Measurements from ENCODE around the gene GAK.

Gene GAK

DNA sequence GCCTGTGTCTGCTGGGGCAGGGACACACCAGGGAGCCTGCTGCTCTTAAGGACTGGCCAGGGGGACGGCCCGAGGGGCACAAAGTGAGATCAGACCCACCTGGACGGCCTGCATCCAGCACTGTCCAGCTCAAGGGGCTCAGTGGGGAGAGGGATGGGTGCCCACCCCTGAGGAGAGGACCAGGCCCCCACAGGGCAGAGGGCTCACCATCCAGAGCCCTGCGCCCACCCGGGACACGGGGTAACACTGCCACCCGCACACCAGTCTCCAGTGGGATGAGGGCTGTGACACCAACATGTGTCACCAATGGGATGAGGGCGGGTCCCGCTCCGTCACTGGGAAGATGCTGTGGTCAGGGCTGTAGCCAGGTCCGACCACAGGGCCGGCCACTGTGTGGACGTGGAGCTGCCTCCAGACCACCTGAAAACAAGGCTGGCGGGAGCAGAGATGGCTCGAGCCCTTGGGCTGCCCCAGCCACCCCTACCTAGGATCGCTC is 28.1 kb upstream of the GAK start:
- no peak for DNase-seq (ENCODE audit: low spot score)
- TF ChIP-seq CTCF (IDR thresholded peaks at IDR 0.05; ENCODE audit: borderline replicate concordance, control extremely low read depth, extremely low read depth, insufficient read depth, missing control alignments), result no peak
- in situ Hi-C loops (cut with MboI; ENCODE audit: low sequenced_read_pairs, unreplicated experiment), result no loop called here

DNA sequence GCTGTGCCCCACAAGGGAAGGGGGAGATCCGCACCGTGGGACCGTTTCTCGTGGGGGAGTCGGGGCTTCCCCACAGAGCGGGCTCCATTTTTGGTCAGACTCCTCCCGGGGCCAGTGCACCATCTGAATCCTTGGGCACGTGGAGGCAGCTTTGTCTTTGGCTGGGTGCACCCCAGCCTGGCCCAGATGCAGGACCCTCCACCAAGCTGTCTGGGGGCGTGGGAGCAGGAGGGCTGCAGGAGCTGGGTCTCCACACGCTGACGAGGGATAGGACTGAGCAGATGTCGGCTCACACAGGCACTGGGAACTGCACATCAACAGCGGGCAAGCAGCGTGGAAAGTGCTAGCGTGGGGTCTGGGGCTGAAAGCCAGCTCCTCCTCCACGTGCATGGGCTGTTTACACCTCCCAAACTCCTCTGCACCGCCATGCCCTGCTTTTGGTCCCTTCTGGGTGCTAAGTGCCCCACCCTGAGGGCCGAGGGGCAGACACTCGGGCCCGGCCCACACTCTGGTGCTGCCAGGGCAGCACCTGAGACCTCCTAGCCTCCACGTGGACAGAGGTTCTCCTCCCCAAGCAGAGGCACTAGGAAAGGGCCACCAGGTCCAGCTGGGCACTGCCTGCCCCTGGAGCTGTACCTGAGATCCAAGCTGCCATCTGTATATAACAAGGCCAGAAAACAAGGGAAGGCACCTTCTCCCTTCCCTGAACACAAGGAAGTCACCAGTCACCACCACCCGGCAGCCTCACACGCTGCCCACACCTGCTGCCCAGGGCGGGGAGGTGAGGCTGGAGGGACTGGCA is 27.4 kb upstream of the GAK start:
- DNase-seq (ENCODE audit: low spot score), result no peak
- no peak for TF ChIP-seq CTCF (IDR thresholded peaks at IDR 0.05; ENCODE audit: borderline replicate concordance, control extremely low read depth, extremely low read depth, insufficient read depth, missing control alignments)
- in situ Hi-C loops (cut with MboI; ENCODE audit: low sequenced_read_pairs, unreplicated experiment), result no loop called here

DNA sequence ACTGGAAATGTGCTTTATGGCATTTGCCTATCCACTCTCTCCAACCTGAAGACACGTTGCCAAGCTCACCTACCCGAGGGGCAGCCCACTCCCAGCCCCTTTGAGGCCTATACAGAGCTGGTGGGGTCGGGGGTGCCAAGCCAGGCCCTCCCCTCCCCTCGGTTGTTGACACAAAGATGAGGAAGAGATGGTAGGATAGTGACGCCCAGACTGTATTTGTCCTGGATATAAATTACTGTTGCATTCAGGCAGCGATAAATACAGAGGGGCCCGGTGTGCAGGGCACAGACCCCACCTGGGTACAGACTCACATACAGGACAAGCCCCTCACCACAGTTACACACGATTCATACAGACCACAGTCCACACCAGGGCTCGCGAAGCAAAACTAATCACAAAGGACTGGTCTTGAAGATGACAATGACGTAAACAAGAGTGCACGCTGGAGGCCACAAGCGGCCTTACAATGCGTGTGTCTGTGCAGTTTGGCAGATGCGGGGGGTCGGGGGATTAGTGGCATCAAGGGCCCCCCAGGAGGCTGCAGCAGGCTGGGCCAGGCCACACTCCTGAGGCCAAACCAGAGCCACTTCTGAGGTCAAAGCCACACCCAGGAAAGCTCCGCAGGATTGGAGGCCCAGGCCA is 26.7 kb upstream of the GAK start:
- DNase-seq (ENCODE audit: low spot score), result no peak
- no peak for TF ChIP-seq CTCF (IDR thresholded peaks at IDR 0.05; ENCODE audit: borderline replicate concordance, control extremely low read depth, extremely low read depth, insufficient read depth, missing control alignments)
- in situ Hi-C loops (cut with MboI; ENCODE audit: low sequenced_read_pairs, unreplicated experiment), result no loop called here

DNA sequence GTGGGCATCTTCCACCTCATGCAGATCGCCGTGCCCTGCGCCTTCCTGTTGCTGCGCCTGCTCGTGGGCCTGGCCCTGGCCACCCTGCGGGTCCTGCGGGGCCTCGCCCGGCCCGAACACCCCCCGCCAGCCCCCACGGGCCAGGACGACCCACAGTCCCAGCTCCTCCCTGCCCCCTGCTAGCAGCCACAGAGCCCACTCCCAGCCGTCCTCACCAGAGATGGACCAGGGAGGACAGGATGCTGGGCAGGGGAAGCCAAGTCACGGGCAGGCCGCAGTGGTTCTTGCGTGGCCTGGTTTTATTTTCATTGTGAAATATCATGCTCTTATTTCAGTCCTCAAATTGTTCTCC is 26.2 kb upstream of the GAK start:
- no peak for DNase-seq (ENCODE audit: low spot score)
- no peak for TF ChIP-seq CTCF (IDR thresholded peaks at IDR 0.05; ENCODE audit: borderline replicate concordance, control extremely low read depth, extremely low read depth, insufficient read depth, missing control alignments)
- in situ Hi-C loops (cut with MboI; ENCODE audit: low sequenced_read_pairs, unreplicated experiment), result no loop called here

DNA sequence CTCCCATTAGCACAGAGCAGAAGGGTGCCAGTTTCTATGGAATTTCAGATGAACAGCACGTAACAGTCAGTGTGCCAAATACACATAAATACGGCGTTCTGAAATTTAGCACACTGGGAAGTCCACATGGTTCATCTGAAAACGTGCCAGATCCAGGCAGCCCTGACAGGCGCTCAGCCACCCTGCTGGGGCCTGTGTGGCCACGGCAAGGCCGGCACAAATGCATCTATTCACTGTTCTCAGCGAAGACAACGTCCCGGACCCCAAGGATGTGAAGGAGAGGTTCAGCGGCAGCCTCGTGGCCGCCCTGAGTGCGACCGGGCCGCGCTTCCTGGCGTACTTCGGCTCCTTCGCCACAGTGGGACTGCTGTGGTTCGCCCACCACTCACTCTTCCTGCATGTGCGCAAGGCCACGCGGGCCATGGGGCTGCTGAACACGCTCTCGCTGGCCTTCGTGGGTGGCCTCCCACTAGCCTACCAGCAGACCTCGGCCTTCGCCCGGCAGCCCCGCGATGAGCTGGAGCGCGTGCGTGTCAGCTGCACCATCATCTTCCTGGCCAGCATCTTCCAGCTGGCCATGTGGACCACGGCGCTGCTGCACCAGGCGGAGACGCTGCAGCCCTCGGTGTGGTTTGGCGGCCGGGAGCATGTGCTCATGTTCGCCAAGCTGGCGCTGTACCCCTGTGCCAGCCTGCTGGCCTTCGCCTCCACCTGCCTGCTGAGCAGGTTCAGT is 25.6 kb upstream of the GAK start:
- no peak for DNase-seq (ENCODE audit: low spot score)
- TF ChIP-seq CTCF (IDR thresholded peaks at IDR 0.05; ENCODE audit: borderline replicate concordance, control extremely low read depth, extremely low read depth, insufficient read depth, missing control alignments), result no peak
- in situ Hi-C loops (cut with MboI; ENCODE audit: low sequenced_read_pairs, unreplicated experiment), result no loop called here

GRCh38 chr4:957231-957580 is 25.1 kb upstream of the GAK start:
- no peak for DNase-seq (ENCODE audit: low spot score)
- no peak for TF ChIP-seq CTCF (IDR thresholded peaks at IDR 0.05; ENCODE audit: borderline replicate concordance, control extremely low read depth, extremely low read depth, insufficient read depth, missing control alignments)
- in situ Hi-C loops (cut with MboI; ENCODE audit: low sequenced_read_pairs, unreplicated experiment), result no loop called here
